IMR-90 (cell line): ENCODE results near the gene EVI5. TPM values are rescaled to one million over a fixed set of nuclear protein-coding genes. Genes with fewer than 3 reads are reported as not detected.
A peak's percentile ranks its signal among the peaks of the same experiment; 100 is the strongest.

Source experiments
- ATAC-seq: fragments of 200-7000 bp; cut with Tn5 transposase; 2 replicates; pipeline ENCODE4 v1.9.1; 2020; ENCODE audit warnings: low read depth, mild to moderate bottlenecking, moderate library complexity
- BruUV-seq: library from RNA; stranded (reverse); fragments of 400-500 nt; replicated peaks from 2 replicates; lab custom pipeline; 2021; lab: Mats Ljungman, UMichigan
- CTCF ChIA-PET: fragments of 300-600 bp; formaldehyde crosslinking; extraction: SDS; loops from one replicate; lab custom pipeline; 2021; ENCODE audit warnings: antibody characterized with exemption; lab: Yijun Ruan, JAX
- POLR2A ChIA-PET: fragments of 300-600 bp; sonication (Branson Sonifier 250); formaldehyde crosslinking; loops from one replicate; lab custom pipeline; 2022; ENCODE audit warnings: antibody characterized with exemption; ENCODE audit not compliant: unreplicated experiment; lab: Charles Lee
- DNase-seq: peaks from one replicate; pipeline ENCODE4 v3.0.0; 2013
- H2AFZ ChIP-seq: replicated peaks from 2 replicates; pipeline ENCODE3; 2013; ENCODE audit warnings: low read length, mild to moderate bottlenecking; ENCODE audit not compliant: poor library complexity
- H2AK5ac ChIP-seq: 2 replicates; pipeline ENCODE4 v1.6.1; 2013; ENCODE audit warnings: low read depth, low read length, inconsistent platforms
- H2AK9ac ChIP-seq: replicated peaks from 2 replicates; pipeline ENCODE3; 2013; ENCODE audit warnings: mild to moderate bottlenecking, low read depth, low read length, moderate library complexity; ENCODE audit not compliant: poor library complexity
- H2BK120ac ChIP-seq: 2 replicates; pipeline ENCODE4 v1.6.1; 2013; ENCODE audit warnings: low read depth, low read length, inconsistent platforms
- H2BK15ac ChIP-seq: 3 replicates; pipeline ENCODE4 v1.6.1; 2013; ENCODE audit warnings: low read depth, low read length, inconsistent platforms
- H2BK20ac ChIP-seq: 2 replicates; pipeline ENCODE4 v1.6.1; 2013; ENCODE audit warnings: low read depth, mild to moderate bottlenecking, inconsistent platforms, low read length, moderate library complexity
- H2BK5ac ChIP-seq: 2 replicates; pipeline ENCODE4 v1.6.1; 2013; ENCODE audit warnings: mild to moderate bottlenecking, low read depth, low read length, inconsistent platforms; ENCODE audit not compliant: poor library complexity, severe bottlenecking
- H3K14ac ChIP-seq: replicated peaks from 2 replicates; pipeline ENCODE4 v1.6.1; 2013; ENCODE audit warnings: low read depth, low read length, inconsistent platforms
- H3K18ac ChIP-seq: 2 replicates; pipeline ENCODE4 v1.6.1; 2013; ENCODE audit warnings: low read depth, low read length, control low read depth
- H3K23ac ChIP-seq: 2 replicates; pipeline ENCODE4 v1.6.1; 2013; ENCODE audit warnings: low read depth, low read length, inconsistent platforms
- H3K27ac ChIP-seq: 2 replicates; pipeline ENCODE4 v1.5.1; 2013; ENCODE audit warnings: mild to moderate bottlenecking, control low read depth, low read length; ENCODE audit not compliant: insufficient read depth
- H3K27me3 ChIP-seq: 2 replicates; pipeline ENCODE4 v1.6.1; 2013; ENCODE audit warnings: low read length; ENCODE audit not compliant: control insufficient read depth, insufficient read depth
- H3K36me3 ChIP-seq: 2 replicates; pipeline ENCODE4 v1.6.1; 2013; ENCODE audit warnings: low read length, mixed read lengths; ENCODE audit not compliant: control insufficient read depth, insufficient read depth
- H3K4ac ChIP-seq: 2 replicates; pipeline ENCODE4 v1.6.1; 2013; ENCODE audit warnings: low read depth, low read length, inconsistent platforms
- H3K4me1 ChIP-seq: 2 replicates; pipeline ENCODE4 v1.6.1; 2013; ENCODE audit warnings: low read length, mixed read lengths; ENCODE audit not compliant: control insufficient read depth, insufficient read depth
- H3K4me2 ChIP-seq: 2 replicates; pipeline ENCODE4 v1.6.1; 2013; ENCODE audit warnings: low read depth, mild to moderate bottlenecking, control low read depth, low read length, moderate library complexity
- H3K4me3 ChIP-seq: 2 replicates; pipeline ENCODE4 v1.5.1; 2013; ENCODE audit warnings: low read depth, mild to moderate bottlenecking, control low read depth, low read length, moderate library complexity; ENCODE audit not compliant: insufficient read depth
- H3K56ac ChIP-seq: 2 replicates; pipeline ENCODE4 v1.6.1; 2013; ENCODE audit warnings: low read length, inconsistent platforms; ENCODE audit not compliant: insufficient read depth; ENCODE audit errors: extremely low read depth
- H3K79me1 ChIP-seq, 2 experiments: 2 replicates each; pipeline ENCODE4 v1.6.1; 2013; ENCODE audit warnings: low read length in 2 of 2, inconsistent platforms in 1 of 2, low read depth in 1 of 2
- H3K9ac ChIP-seq: 2 replicates; pipeline ENCODE4 v1.6.1; 2013; ENCODE audit warnings: low read depth, low read length, control low read depth
- H3K9me1 ChIP-seq: 2 replicates; pipeline ENCODE4 v1.6.1; 2013; ENCODE audit warnings: low read length, inconsistent platforms; ENCODE audit not compliant: insufficient read depth
- H3K9me3 ChIP-seq: 2 replicates; pipeline ENCODE4 v1.6.1; 2013; ENCODE audit warnings: low read length; ENCODE audit not compliant: control insufficient read depth, insufficient read depth
- H4K20me1 ChIP-seq: 2 replicates; pipeline ENCODE4 v1.6.1; 2013; ENCODE audit warnings: low read length, inconsistent platforms; ENCODE audit not compliant: insufficient read depth
- H4K5ac ChIP-seq: 2 replicates; pipeline ENCODE4 v1.6.1; 2013; ENCODE audit warnings: mild to moderate bottlenecking, low read depth, low read length, control low read depth
- H4K8ac ChIP-seq, 2 experiments: 2 replicates each; pipeline ENCODE4 v1.6.1; 2013; ENCODE audit warnings: low read depth in 2 of 2, low read length in 2 of 2, control low read depth in 1 of 2, inconsistent platforms in 1 of 2
- H4K91ac ChIP-seq: 2 replicates; pipeline ENCODE4 v1.6.1; 2013; ENCODE audit warnings: low read depth, low read length, inconsistent platforms; ENCODE audit not compliant: insufficient read depth
- CEBPB ChIP-seq: IDR thresholded peaks from 2 replicates; pipeline ENCODE4 v1.6.1; 2012; ENCODE audit warnings: low read depth, low read length, improper control_type of control experiment
- CHD1 ChIP-seq: IDR thresholded peaks from 2 replicates; pipeline ENCODE4 v1.6.1; 2012; ENCODE audit warnings: low read depth, low read length, improper control_type of control experiment
- MAZ ChIP-seq: IDR thresholded peaks from 2 replicates; pipeline ENCODE4 v1.6.1; 2012; ENCODE audit warnings: low read depth, mild to moderate bottlenecking, low read length, improper control_type of control experiment, moderate library complexity, borderline replicate concordance
- MXI1 ChIP-seq: IDR thresholded peaks from 2 replicates; pipeline ENCODE4 v1.6.1; 2012; ENCODE audit warnings: low read depth, mild to moderate bottlenecking, low read length, moderate library complexity, borderline replicate concordance
- POLR2A ChIP-seq: IDR thresholded peaks from 2 replicates; pipeline ENCODE4 v1.6.1; 2012; ENCODE audit warnings: mild to moderate bottlenecking, low read depth, low read length
- WGBS, 2 experiments: methylation state at CpG; one replicate each; pipeline versions ENCODE4 v1.1.5 to v1.1.7; 2013; ENCODE audit warnings: missing lambda C conversion rate in 2 of 2; ENCODE audit not compliant: insufficient read length in 1 of 2; ENCODE audit errors: extremely low coverage in 2 of 2; 5-methylcytosine and 5-hydroxymethylcytosine counted together
- dilution Hi-C: fragments of 300-500 bp; cut with HindIII; formaldehyde crosslinking; loops from one replicate; pipeline ENCODE4 v1.14.3; 2018; ENCODE audit warnings: low sequenced_read_pairs; ENCODE audit not compliant: unreplicated experiment
- in situ Hi-C: fragments of 300-500 bp; cut with MboI; formaldehyde crosslinking; loops from 3 replicates; pipeline ENCODE4 v1.14.3; 2019; ENCODE audit warnings: low sequenced_read_pairs, inconsistent platforms, mixed read lengths
- intact Hi-C: fragments of 100-400 bp; cut with micrococcal nuclease; formaldehyde crosslinking; loops from 2 replicates; pipeline ENCODE4 v1.10.0; 2022
- polyA plus RNA-seq, 3 experiments: library from polyadenylated mRNA; depleted of rRNA; stranded (reverse); fragments of >200 nt; gene quantifications; 2 replicates each; pipeline ENCODE4 v1.2.3, GENCODE V29; 2012; ENCODE audit warnings: low replicate concordance in 1 of 3
- total RNA-seq: library from RNA; depleted of rRNA; stranded (reverse); fragments of >200 nt; gene quantifications from 2 replicates; pipeline ENCODE4 v1.2.3, GENCODE V29; 2012
- TF ChIP-seq, protein P1 (sequence below): fragments of 150-350 bp; IDR thresholded peaks from 2 replicates; pipeline ENCODE4 v1.6.1; 2017; ENCODE audit warnings: mild to moderate bottlenecking, antibody characterized with exemption, low read length, low read depth

EVI5 gene
- total and polyA plus RNA-seq, 2 of the 4 experiments (the other 2 are of a cell fraction) = 13.9 to 26.9 TPM

GRCh38 chr1:92500552-92500951 is 284.4 kb downstream of the EVI5 start:
- no peaks in the 10 kb centered on the region for H4K20me1 ChIP-seq
- H4K8ac ChIP-seq = no peak overlapping the region
- WGBS, 2 experiments = no CpG with 5 or more reads among the region's 1 CpG
- H2BK15ac ChIP-seq = no peak overlapping the region
- H2AFZ ChIP-seq = no peak overlapping the region
- H3K4ac ChIP-seq = no peak overlapping the region
- H3K27ac ChIP-seq = no peak overlapping the region
- ATAC-seq = no peak
- POLR2A ChIA-PET = no interaction called here
- no peak overlapping the region for H2BK5ac ChIP-seq
- H2BK20ac ChIP-seq = no peak overlapping the region
- no peaks in the 10 kb centered on the region for H3K36me3 ChIP-seq
- intact Hi-C loops = no loop called here
- H3K4me2 ChIP-seq = no peak overlapping the region
- no peaks in the 10 kb centered on the region for H3K79me1 ChIP-seq
- dilution Hi-C loops = no loop called here
- no peak overlapping the region for H3K18ac ChIP-seq
- H3K9me3 ChIP-seq = no peaks in the 10 kb centered on the region
- in situ Hi-C loops = no loop called here
- H4K91ac ChIP-seq = no peak overlapping the region
- no peaks in the 10 kb centered on the region for H3K4me1 ChIP-seq
- H3K9me1 ChIP-seq = 0 out of 2 replicates have a peak, but pooled peaks cover 9% of the 10 kb centered on the region
- BruUV-seq = no TSS peak
- H3K9ac ChIP-seq = no peak overlapping the region
- H3K23ac ChIP-seq = no peak overlapping the region
- H4K5ac ChIP-seq = no peak overlapping the region
- no peak overlapping the region for H2BK120ac ChIP-seq
- DNase-seq = no peak
- H2AK9ac ChIP-seq = no peak overlapping the region
- CTCF ChIA-PET = interaction anchor here (0.6 to 0.8 kb wide), 2 partner anchors 10 to 24 kb away, joined by 4 read pairs; no protein-coding TSS in a partner anchor
- H3K27me3 ChIP-seq = no peaks in the 10 kb centered on the region; the same call in 1 of the 2 replicates
- no peak overlapping the region for H2AK5ac ChIP-seq
- TF ChIP-seq POLR2A (no peak), MAZ (no peak), CHD1 (no peak), MXI1 (no peak), CEBPB (peak; percentile 56)
- TF ChIP-seq, protein P1, sequence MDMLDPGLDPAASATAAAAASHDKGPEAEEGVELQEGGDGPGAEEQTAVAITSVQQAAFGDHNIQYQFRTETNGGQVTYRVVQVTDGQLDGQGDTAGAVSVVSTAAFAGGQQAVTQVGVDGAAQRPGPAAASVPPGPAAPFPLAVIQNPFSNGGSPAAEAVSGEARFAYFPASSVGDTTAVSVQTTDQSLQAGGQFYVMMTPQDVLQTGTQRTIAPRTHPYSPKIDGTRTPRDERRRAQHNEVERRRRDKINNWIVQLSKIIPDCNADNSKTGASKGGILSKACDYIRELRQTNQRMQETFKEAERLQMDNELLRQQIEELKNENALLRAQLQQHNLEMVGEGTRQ = no peak
- H3K56ac ChIP-seq = no peak overlapping the region
- H3K14ac ChIP-seq = no peak overlapping the region
- H3K4me3 ChIP-seq = no peak overlapping the region
